HepG2 (cell line): ENCODE results near the gene STAT6. TPM values are rescaled to one million over a fixed set of nuclear protein-coding genes. Genes with fewer than 3 reads are reported as not detected.
A peak's percentile ranks its signal among the peaks of the same experiment; 100 is the strongest.

Experiments used
- CHD4 ChIP-seq: fragments of 200-600 bp; sonication (generic); IDR thresholded peaks from 2 replicates; pipeline ENCODE4 v1.7.0; 2017; ENCODE audit warnings: mild to moderate bottlenecking, low read length, borderline replicate concordance
- CREB1 ChIP-seq, 2 experiments: fragments of 450-650 bp in 1 of 2; IDR thresholded peaks; 2 replicates each; pipeline ENCODE4 v1.6.1; 2016 to 2017; ENCODE audit warnings: control low read depth in 1 of 2, mild to moderate bottlenecking in 1 of 2, missing compliant biosample characterization in 1 of 2, missing genetic modification characterization in 1 of 2
- DMAP1 ChIP-seq: IDR thresholded peaks from 2 replicates; pipeline ENCODE4 v1.6.1; 2016
- ESRRA ChIP-seq: sonication (generic); formaldehyde crosslinking; IDR thresholded peaks from 2 replicates; pipeline ENCODE4 v1.5.1; 2020; ENCODE audit warnings: mild to moderate bottlenecking, low read depth, missing genetic modification reagents
- GFI1 ChIP-seq: sonication (generic); formaldehyde crosslinking; IDR thresholded peaks from 2 replicates; pipeline ENCODE4 v1.5.0; 2020; ENCODE audit warnings: missing genetic modification reagents, mild to moderate bottlenecking, borderline replicate concordance
- ISL2 ChIP-seq: sonication (generic); formaldehyde crosslinking; IDR thresholded peaks from 2 replicates; pipeline ENCODE4 v1.5.0; 2020; ENCODE audit warnings: missing genetic modification reagents
- KDM5B ChIP-seq: sonication (generic); formaldehyde crosslinking; IDR thresholded peaks from 2 replicates; pipeline ENCODE4 v1.4.0; 2020; ENCODE audit warnings: missing genetic modification reagents, mild to moderate bottlenecking, borderline replicate concordance
- MXD4 ChIP-seq: IDR thresholded peaks from 2 replicates; pipeline ENCODE4 v1.6.1; 2016; ENCODE audit warnings: mild to moderate bottlenecking, missing biosample characterization, missing genetic modification reagents
- NCOA1 ChIP-seq: sonication (generic); formaldehyde crosslinking; IDR thresholded peaks from 2 replicates; pipeline ENCODE4 v1.9.0; 2021; ENCODE audit warnings: missing genetic modification reagents
- NKX3-1 ChIP-seq: sonication (generic); formaldehyde crosslinking; IDR thresholded peaks from 2 replicates; pipeline ENCODE4 v1.5.0; 2020; ENCODE audit warnings: missing genetic modification reagents
- ONECUT2 ChIP-seq: sonication (generic); formaldehyde crosslinking; IDR thresholded peaks from 2 replicates; pipeline ENCODE4 v1.4.0; 2020; ENCODE audit warnings: missing genetic modification reagents
- POGZ ChIP-seq: sonication (generic); formaldehyde crosslinking; IDR thresholded peaks from 2 replicates; pipeline ENCODE4 v1.4.0; 2020; ENCODE audit warnings: mild to moderate bottlenecking, missing genetic modification reagents
- SP4 ChIP-seq: sonication (generic); formaldehyde crosslinking; IDR thresholded peaks from 2 replicates; pipeline ENCODE4 v1.8.1; 2023; ENCODE audit warnings: mild to moderate bottlenecking, missing genetic modification reagents
- ZFP37 ChIP-seq: sonication (generic); formaldehyde crosslinking; IDR thresholded peaks from 2 replicates; pipeline ENCODE4 v1.4.0; 2020; ENCODE audit warnings: missing genetic modification reagents, borderline replicate concordance
- ZNF326 ChIP-seq: sonication (generic); formaldehyde crosslinking; IDR thresholded peaks from 2 replicates; pipeline ENCODE4 v1.4.0; 2020; ENCODE audit warnings: missing genetic modification reagents, borderline replicate concordance
- ZNF501 ChIP-seq: sonication (generic); formaldehyde crosslinking; IDR thresholded peaks from 2 replicates; pipeline ENCODE4 v1.5.1; 2020; ENCODE audit warnings: mild to moderate bottlenecking, moderate library complexity, missing genetic modification reagents
- ZNF556 ChIP-seq: sonication (generic); formaldehyde crosslinking; IDR thresholded peaks from 2 replicates; pipeline ENCODE4 v1.4.0; 2020; ENCODE audit warnings: mild to moderate bottlenecking, missing genetic modification reagents, borderline replicate concordance
- ZNF792 ChIP-seq: IDR thresholded peaks from 2 replicates; pipeline ENCODE4 v1.6.1; 2016
- ZNF878 ChIP-seq: sonication (generic); formaldehyde crosslinking; IDR thresholded peaks from 2 replicates; pipeline ENCODE4 v1.8.1; 2023; ENCODE audit warnings: mild to moderate bottlenecking, missing genetic modification reagents, moderate library complexity
- ZSCAN22 ChIP-seq: sonication (generic); formaldehyde crosslinking; IDR thresholded peaks from 2 replicates; pipeline ENCODE4 v1.4.0; 2020; ENCODE audit warnings: mild to moderate bottlenecking, missing genetic modification reagents
- polyA plus RNA-seq, 8 experiments: library from polyadenylated mRNA; depleted of rRNA in 3 of 8; stranded (reverse) in 7 of 8; unstranded in 1 of 8; fragments of >200 nt; fragmentation: Illumina TruSeq in 4 of 8; extraction: Trizol in 4 of 8; gene quantifications; 2 replicates each; pipeline versions ENCODE4 v1.2.1 to v1.2.3, GENCODE V29; 2011 to 2016; ENCODE audit warnings: low read depth in 4 of 8, missing spikeins in 1 of 8, mixed read lengths in 1 of 8; ENCODE audit not compliant: insufficient read depth in 1 of 8
- total RNA-seq, 5 experiments: library from RNA; depleted of rRNA; stranded (reverse); fragments of >200 nt; fragmentation: Illumina TruSeq; extraction: Trizol; gene quantifications; 2 replicates each; pipeline ENCODE4 v1.2.3, GENCODE V29; 2016; ENCODE audit warnings: low read depth in 1 of 5
- TF ChIP-seq, protein P1 (sequence below): sonication (generic); formaldehyde crosslinking; conservative IDR thresholded peaks from 2 replicates; pipeline ENCODE4 v1.4.0; 2020; ENCODE audit warnings: mild to moderate bottlenecking, missing genetic modification reagents, moderate library complexity
- TF ChIP-seq, protein P2 (sequence below): IDR thresholded peaks from 2 replicates; pipeline ENCODE4 v1.6.1; 2012; ENCODE audit warnings: low read depth, low read length, improper control_type of control experiment
- TF ChIP-seq, protein P3 (sequence below): sonication (generic); formaldehyde crosslinking; IDR thresholded peaks from 2 replicates; pipeline ENCODE4 v1.5.0; 2020; ENCODE audit warnings: mild to moderate bottlenecking, missing genetic modification reagents, borderline replicate concordance

STAT6 gene
- total and polyA plus RNA-seq, 2 of the 13 experiments (the other 11 are each of a cell fraction or from before 2014, with no cell fraction given): 28.0 to 62.2 TPM

DNA sequence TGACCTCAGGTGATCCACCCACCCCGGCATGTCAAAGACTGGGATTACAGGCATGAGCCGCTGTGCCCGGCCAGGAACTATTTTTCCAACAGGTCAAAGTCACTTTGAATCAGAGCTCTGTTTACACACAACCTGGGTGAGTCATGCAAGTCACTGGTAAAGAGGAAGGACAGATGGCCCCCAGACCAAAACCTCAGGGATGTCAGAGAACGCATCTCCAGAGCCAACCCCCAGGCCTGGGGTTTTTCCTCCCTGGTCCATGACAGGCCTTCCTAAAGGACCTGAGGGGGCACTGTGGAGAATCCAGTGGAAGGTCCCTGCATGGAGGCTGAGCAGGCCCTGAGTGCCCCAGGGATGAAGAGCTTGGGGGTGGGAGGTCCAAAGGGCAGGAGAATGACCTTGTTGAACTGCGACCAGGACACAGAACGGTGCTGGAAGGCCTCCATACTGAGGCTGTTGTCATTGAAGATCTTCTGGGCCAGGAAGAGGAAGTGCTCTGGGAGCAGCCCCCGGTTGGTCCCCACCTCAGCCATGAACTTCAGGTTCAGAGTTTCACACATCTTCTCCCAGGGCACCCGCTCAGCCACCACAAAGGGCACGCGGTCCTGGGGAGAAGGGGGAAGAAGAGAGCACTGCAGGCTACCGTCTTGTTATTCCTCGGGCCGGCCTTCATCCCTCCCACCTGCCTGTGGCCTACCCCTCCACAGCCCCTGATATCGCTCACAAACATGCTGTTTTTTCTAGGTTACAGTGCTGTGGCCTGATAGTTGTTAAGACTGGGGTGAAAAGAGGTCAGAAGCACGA, 9.1 kb downstream of the STAT6 start (continued):
- no peak; the same call in 1 of the 2 replicates for TF ChIP-seq ZFP37 (CRISPR knock-in tag)
- no peak for TF ChIP-seq CHD4
- peak; percentile 75; the same call in 1 of the 2 replicates for TF ChIP-seq ZNF556 (CRISPR knock-in tag)
- peak; percentile 70 for TF ChIP-seq SP4 (CRISPR knock-in tag)
- TF ChIP-seq NCOA1 (CRISPR knock-in tag): peak; percentile 89; the same call in 1 of the 2 replicates
- no peak for TF ChIP-seq ZSCAN22
- 0 out of 2 replicates have a peak, but pooled peaks have one; percentile 28 for TF ChIP-seq ONECUT2 (CRISPR knock-in tag)
- peak; percentile 61 for TF ChIP-seq NKX3-1 (CRISPR knock-in tag)
- TF ChIP-seq, protein P1, sequence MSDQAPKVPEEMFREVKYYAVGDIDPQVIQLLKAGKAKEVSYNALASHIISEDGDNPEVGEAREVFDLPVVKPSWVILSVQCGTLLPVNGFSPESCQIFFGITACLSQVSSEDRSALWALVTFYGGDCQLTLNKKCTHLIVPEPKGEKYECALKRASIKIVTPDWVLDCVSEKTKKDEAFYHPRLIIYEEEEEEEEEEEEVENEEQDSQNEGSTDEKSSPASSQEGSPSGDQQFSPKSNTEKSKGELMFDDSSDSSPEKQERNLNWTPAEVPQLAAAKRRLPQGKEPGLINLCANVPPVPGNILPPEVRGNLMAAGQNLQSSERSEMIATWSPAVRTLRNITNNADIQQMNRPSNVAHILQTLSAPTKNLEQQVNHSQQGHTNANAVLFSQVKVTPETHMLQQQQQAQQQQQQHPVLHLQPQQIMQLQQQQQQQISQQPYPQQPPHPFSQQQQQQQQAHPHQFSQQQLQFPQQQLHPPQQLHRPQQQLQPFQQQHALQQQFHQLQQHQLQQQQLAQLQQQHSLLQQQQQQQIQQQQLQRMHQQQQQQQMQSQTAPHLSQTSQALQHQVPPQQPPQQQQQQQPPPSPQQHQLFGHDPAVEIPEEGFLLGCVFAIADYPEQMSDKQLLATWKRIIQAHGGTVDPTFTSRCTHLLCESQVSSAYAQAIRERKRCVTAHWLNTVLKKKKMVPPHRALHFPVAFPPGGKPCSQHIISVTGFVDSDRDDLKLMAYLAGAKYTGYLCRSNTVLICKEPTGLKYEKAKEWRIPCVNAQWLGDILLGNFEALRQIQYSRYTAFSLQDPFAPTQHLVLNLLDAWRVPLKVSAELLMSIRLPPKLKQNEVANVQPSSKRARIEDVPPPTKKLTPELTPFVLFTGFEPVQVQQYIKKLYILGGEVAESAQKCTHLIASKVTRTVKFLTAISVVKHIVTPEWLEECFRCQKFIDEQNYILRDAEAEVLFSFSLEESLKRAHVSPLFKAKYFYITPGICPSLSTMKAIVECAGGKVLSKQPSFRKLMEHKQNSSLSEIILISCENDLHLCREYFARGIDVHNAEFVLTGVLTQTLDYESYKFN (CRISPR knock-in tag): peak; percentile 97
- TF ChIP-seq ZNF501 (CRISPR knock-in tag): peak; percentile 72; the same call in 1 of the 2 replicates
- 0 out of 2 replicates have a peak, but pooled peaks have one; percentile 48 for TF ChIP-seq ZNF326 (CRISPR knock-in tag)
- TF ChIP-seq CREB1 (IDR thresholded peaks at IDR 0.05): no peak; the same call in 1 of the 2 replicates
- peak; percentile 71 for TF ChIP-seq CREB1 (CRISPR knock-in tag; IDR thresholded peaks at IDR 0.05)
- TF ChIP-seq ZNF792 (CRISPR knock-in tag): no peak
- peak; percentile 100 for TF ChIP-seq GFI1
- peak; percentile 50; the same call in 1 of the 2 replicates for TF ChIP-seq POGZ (CRISPR knock-in tag)
- TF ChIP-seq KDM5B (CRISPR knock-in tag): peak; percentile 73; the same call in 1 of the 2 replicates
- TF ChIP-seq, protein P2, sequence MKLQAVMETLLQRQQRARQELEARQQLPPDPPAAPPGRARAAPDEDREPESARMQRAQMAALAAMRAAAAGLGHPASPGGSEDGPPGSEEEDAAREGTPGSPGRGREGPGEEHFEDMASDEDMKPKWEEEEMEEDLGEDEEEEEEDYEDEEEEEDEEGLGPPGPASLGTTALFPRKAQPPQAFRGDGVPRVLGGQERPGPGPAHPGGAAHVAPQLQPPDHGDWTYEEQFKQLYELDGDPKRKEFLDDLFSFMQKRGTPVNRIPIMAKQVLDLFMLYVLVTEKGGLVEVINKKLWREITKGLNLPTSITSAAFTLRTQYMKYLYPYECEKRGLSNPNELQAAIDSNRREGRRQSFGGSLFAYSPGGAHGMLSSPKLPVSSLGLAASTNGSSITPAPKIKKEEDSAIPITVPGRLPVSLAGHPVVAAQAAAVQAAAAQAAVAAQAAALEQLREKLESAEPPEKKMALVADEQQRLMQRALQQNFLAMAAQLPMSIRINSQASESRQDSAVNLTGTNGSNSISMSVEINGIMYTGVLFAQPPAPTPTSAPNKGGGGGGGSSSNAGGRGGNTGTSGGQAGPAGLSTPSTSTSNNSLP: no peak
- TF ChIP-seq ESRRA (CRISPR knock-in tag): peak; percentile 99
- TF ChIP-seq, protein P3, sequence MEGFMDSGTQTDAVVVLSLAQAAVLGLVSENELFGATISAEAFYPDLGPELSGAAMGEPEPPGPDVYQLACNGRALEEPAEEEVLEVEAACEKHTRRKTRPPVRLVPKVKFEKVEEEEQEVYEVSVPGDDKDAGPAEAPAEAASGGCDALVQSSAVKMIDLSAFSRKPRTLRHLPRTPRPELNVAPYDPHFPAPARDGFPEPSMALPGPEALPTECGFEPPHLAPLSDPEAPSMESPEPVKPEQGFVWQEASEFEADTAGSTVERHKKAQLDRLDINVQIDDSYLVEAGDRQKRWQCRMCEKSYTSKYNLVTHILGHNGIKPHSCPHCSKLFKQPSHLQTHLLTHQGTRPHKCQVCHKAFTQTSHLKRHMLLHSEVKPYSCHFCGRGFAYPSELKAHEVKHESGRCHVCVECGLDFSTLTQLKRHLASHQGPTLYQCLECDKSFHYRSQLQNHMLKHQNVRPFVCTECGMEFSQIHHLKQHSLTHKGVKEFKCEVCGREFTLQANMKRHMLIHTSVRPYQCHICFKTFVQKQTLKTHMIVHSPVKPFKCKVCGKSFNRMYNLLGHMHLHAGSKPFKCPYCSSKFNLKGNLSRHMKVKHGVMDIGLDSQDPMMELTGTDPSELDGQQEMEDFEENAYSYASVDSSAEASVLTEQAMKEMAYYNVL: peak; percentile 80; the same call in 1 of the 2 replicates
- peak; percentile 88 for TF ChIP-seq ZNF878 (CRISPR knock-in tag)
- 0 out of 2 replicates have a peak, but pooled peaks have one; percentile 27 for TF ChIP-seq MXD4
- peak; percentile 49; the same call in 1 of the 2 replicates for TF ChIP-seq DMAP1 (CRISPR knock-in tag)
- peak; percentile 74 for TF ChIP-seq ISL2 (CRISPR knock-in tag)
